HPDE6-E6E7 (cell line): Measurements from ENCODE around the gene SUN3.
"Not testable (repeated sequence)": the region's sequence is repeated elsewhere in the genome, so short reads cannot be mapped to it uniquely, and the experiment has no call there.

Source experiments
- DNase-seq: peaks from one replicate; pipeline ENCODE4 v3.0.0; 2011; ENCODE audit warnings: missing footprints; ENCODE audit errors: extremely low spot score

The SUN3 gene

GRCh38 chr7:47945261-47946015 lies 83.5 kb downstream of the SUN3 start:
- DNase-seq: peak; percentile 32

GRCh38 chr7:47944536-47945260 lies 84.2 kb downstream of the SUN3 start:
- no peak for DNase-seq

- DNase-seq: no peak
Measured at GRCh38 chr7:47943676-47944474, 85.0 kb downstream of the SUN3 start.

- not testable (repeated sequence) for DNase-seq
Measured at GRCh38 chr7:47942651-47943050, 86.3 kb downstream of the SUN3 start.

- DNase-seq: no peak
Measured at GRCh38 chr7:47942132-47942531, 86.8 kb downstream of the SUN3 start.

GRCh38 chr7:47941136-47941844 lies 87.6 kb downstream of the SUN3 start:
- DNase-seq: peak; percentile 49

GRCh38 chr7:47940088-47941013 lies 88.6 kb downstream of the SUN3 start:
- no peak for DNase-seq

- no peak for DNase-seq
Measured at GRCh38 chr7:47939425-47940036, 89.4 kb downstream of the SUN3 start.

- DNase-seq: no peak
Measured at GRCh38 chr7:47938574-47939165, 90.2 kb downstream of the SUN3 start.

GRCh38 chr7:47937711-47938573 lies 91.0 kb downstream of the SUN3 start:
- no peak for DNase-seq
